ENCODE data around the gene KRTAP1-4.
"Not testable (repeated sequence)": the region's sequence is repeated elsewhere in the genome, so short reads cannot be mapped to it uniquely, and the experiment has no call there.

The KRTAP1-4 gene

GRCh38 chr17:41002814-41003213 lies 27.2 kb downstream of the KRTAP1-4 start:
- DNase-seq, result no peak

- no peak for DNase-seq
Observed at GRCh38 chr17:41001795-41002194, 28.2 kb downstream of the KRTAP1-4 start.

- DNase-seq, result not testable (repeated sequence)
Observed at GRCh38 chr17:40999563-40999962, 30.4 kb downstream of the KRTAP1-4 start, which contains the start of gene KRTAP3-2. KRTAP3-2 (minus strand) TSS chr17:40999906; CDS start chr17:40999853, 53 bp downstream.

- DNase-seq, result no peak
Observed at GRCh38 chr17:40997361-40997760, 32.6 kb downstream of the KRTAP1-4 start.

GRCh38 chr17:40996829-40997228 lies 33.2 kb downstream of the KRTAP1-4 start:
- no peak for DNase-seq

- DNase-seq, result no peak
Observed at GRCh38 chr17:40995116-40995515, 34.9 kb downstream of the KRTAP1-4 start.

GRCh38 chr17:40993839-40994238 lies 36.2 kb downstream of the KRTAP1-4 start, which contains the start of gene KRTAP3-3:
KRTAP3-3 (minus strand) TSS chr17:40994164; CDS start chr17:40994097, 67 bp downstream.
- DNase-seq, result no peak

GRCh38 chr17:40993084-40993483 lies 36.9 kb downstream of the KRTAP1-4 start:
- no peak for DNase-seq

- no peak for DNase-seq
Observed at GRCh38 chr17:40992666-40993065, 37.3 kb downstream of the KRTAP1-4 start.

- DNase-seq, result no peak
Observed at GRCh38 chr17:40986920-40987319, 43.1 kb downstream of the KRTAP1-4 start.

- DNase-seq, result no peak
Observed at GRCh38 chr17:40984226-40984625, 45.8 kb downstream of the KRTAP1-4 start, which contains the start of gene KRT40. KRT40 (minus strand) TSS chr17:40984326; CDS start chr17:40984273, 53 bp downstream.

GRCh38 chr17:40981115-40981514 lies 48.9 kb downstream of the KRTAP1-4 start:
- no peak for DNase-seq

GRCh38 chr17:40980596-40980995 lies 49.4 kb downstream of the KRTAP1-4 start:
- no peak for DNase-seq

GRCh38 chr17:40980117-40980516 lies 49.9 kb downstream of the KRTAP1-4 start:
- DNase-seq, result no peak

All from T-helper 2 cell (primary cell).